CD4-positive, alpha-beta T cell treated with Interleukin-6 at 100 ng/mL for 8 hours (primary cell): ENCODE data around the gene BORCS8.

ENCODE experiments used
- DNase-seq: peaks from one replicate; pipeline ENCODE4 v3.0.0-alpha.2; 2020; ENCODE audit warnings: mixed read lengths, low spot score

Gene BORCS8

DNA sequence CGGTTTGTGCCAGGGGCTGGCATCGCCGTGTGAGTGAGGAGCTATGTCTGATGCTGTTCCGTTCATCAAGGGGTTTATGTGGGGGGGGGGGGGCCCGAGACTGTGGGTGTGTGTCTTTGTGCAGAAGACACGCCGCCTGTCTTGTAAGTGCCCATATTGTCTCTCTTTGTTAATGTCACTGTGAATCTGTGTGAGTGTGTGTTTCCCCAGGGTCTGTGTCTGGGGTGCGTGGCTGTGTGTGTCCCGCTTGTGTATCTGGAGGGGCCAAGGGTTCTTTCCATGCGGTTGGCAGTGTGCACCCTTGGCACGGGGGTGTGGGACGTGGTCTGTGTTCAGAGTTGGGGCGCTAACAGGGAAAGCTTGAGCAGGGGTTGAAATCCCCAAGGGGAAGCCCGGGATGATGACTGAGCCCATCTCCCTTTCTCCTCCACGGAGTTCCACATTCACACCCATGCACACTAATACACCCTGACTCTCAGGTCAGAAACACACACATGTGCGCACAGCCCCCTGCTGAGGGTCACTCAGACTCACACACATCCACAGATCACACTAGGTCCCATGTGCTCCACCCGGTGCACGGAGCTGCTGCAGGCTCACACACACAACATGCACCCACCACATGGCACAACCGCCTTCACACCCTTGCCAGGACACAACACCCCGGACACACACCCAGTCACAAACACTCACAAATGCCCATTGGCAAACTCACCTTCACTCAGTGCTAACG is 21.6 kb upstream of the BORCS8 start:
- no peak for DNase-seq

DNA sequence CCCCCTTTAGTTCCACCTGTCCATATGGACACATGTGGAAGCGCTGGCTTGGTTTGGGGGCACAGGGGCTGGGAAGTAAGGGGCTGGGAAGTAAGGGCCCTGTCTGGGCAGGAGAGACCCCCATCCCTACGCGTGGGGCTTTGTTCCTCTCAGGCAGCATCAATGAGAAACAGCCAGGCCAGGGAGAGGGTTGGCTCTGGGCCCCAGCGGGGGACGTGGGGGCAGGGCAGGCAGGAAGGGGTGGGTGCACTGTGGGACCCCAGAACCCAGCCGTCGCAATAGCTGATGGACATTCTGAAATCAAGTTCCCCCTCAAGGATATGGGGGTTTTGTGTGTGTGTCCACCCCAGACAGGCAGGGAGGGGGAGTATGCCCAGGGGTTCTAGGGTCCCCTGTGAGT is 21.0 kb upstream of the BORCS8 start:
- DNase-seq = no peak

DNA sequence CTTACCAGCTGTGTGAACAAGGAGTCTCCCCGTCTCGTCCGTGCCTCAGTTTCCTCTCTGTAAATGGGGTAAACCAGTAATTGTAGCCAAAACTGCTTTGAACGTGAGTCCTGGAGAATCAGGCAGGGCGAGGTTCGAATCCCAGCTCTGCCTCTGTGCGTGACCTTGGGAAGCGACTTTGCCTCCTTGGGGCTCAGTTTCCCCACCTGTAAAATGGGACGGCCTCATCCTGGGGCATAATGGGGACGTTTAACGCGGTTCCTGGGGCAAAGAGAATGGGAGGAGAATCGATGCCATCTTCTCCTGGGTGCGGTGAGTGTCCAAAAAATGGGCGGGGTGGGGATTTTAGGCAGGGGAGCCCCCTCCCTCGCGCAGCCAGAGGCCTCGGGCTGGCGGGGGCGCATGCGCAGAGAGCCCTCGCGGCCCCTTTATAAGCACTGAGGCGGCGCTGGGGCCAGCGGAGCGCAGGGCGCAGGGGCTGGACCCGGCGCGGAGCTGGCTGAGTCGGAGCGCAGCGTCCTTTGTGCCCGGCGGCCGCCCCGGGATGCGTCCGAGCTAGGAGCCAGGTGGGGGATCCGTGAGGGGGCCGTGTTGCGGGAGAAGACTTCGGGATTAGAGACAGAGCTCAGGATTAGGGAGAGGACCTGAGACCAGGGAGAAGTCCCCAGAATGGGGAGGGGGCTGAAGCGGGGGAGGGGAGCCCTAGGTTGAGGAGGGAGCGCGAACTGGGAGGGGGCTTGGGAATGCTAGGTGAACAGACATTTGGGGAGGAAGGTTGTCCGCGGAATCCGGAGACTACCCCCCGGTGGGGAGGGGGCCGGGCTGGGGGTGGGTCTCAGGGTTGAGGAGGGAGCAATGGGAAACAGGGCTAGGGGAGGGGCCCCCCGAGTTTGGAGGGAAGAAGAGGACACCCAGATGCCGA is 19.8 kb upstream of the BORCS8 start, which contains the start of gene NCAN:
Gene NCAN, plus strand, starts transcription at position 460 of the 922 bp plus-strand sequence. CDS start 4,996 bp downstream, outside the sequence.
- DNase-seq = no peak

DNA sequence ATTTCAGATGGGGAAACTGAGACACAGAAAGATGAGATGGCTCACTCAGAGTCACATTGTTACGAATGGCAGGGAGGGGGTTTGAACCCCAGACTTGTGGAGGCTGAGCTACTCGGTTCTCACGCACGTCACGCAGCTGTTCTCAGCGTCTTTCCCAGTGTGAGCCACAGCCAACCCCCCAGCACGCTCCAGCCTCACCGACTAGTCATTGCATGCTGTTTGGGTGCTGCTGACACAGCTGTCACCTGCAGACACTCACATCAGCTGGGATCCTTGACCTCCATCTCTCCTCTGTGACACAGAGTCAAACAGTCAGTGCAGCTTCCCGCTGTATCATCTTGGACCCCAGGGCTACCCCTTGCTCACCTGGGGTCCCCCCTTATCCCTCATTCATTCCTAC is 17.4 kb upstream of the BORCS8 start:
- no peak for DNase-seq

DNA sequence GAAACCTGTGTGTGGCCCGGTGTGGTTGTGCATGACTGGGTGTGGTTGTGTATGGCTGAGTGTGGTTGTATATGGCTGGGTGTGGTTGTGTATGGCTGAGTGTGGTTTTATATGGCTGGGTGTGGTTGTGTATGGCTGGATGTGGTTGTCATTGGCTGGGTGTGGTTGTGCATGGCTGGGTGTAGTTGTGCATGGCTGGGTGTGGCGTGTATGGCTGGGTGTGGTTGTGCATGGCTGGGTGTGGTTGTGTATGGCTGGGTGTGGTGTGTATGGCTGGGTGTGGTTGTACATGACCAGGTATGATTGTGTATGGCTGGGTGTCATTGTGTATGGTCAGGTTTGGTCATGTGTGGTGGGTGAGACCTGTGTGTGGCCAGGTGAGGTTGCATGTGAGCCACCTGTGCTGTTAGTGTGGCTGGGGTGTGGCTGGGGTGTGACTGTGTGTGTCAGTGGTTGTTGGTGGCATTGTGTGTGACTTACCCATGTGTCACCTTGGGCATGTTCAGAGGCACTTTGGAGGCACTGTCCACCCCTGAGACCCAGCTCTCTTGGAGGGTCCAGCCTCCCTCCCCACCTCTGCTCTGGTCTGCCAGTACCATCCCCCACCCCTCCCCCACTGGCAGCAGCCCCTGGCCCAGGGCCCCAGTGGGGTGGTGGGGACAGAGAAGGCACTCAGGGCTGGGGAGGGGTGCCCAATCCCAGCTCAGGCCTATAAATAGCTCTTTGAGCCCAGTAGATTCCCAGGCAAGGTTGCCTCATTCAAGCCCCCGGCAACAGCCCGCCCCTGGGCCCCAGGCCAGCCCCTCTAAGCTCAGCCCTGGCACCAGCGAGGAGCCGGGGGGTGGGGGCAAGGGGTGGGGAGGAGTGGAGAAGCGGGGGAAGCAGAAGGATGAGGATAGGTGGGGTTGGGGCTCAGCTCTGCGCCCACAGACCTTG is 16.0 kb upstream of the BORCS8 start:
- no peak for DNase-seq

DNA sequence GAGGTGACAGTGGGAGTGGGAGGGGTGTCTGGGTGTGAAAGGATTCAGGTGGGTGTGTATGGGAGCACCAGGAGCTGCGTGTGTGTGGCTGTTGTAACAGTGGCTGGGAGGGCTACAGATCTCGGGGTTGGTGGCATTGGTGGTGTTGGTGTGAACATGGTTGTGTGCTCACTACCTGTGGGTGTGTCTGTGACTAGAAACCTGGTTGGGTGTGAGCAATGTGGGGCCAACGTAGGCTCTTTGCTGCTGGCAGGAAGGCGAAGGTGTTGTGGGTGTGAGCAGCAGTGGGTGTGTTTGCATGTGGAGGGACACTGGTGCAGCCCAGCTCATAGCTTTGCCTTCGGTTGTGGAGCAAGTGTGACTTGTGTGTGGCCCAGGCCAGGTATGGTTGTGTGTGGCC is 15.0 kb upstream of the BORCS8 start:
- DNase-seq = no peak

DNA sequence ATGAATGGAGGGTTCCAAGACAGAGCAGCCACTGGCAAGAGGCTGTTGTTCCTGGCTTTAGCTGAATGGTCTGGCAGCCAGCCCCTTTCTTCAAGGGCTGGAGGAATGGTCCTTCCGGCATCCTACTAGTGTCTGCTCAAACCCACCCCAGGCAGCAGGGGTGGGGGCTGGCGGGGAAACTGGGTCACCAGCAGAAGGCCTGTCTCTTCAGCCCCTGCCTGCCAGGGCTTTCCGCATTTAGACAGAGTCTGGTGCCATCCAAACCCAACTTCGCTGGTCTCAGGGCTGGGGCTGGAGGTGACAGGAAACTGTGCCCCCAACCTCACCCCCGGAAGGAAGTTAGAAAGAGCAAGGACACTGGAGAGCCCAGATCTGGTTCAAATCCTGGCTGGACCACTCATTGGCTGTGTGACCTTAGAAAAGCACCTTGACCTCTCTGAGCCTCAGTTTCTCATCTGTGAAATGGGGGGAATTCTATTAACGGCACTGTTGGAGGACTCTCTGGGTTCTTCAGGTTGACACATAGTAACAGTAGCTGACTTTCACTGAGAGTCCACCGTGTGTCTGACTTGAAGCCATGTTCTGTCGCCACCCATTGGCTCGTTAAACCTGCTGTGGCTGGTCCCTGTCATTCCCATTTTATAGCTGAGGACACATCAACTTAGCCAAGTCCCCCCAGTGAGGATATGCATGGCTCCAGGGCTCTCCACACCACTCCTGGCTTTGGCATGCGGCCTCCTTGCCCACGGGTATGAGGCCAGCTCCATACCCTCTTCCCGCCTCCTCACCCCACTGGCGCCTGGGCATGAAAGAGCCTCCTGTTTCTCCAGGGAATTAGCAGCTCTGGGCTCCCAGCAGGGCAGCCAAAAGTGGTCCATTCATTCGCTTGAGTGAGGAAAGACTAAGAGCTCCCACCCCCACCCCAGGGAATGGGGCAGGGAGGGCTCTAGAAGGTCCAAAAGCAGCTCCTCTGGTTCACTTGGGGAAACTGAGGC is 13.8 kb upstream of the BORCS8 start:
- DNase-seq = no peak

DNA sequence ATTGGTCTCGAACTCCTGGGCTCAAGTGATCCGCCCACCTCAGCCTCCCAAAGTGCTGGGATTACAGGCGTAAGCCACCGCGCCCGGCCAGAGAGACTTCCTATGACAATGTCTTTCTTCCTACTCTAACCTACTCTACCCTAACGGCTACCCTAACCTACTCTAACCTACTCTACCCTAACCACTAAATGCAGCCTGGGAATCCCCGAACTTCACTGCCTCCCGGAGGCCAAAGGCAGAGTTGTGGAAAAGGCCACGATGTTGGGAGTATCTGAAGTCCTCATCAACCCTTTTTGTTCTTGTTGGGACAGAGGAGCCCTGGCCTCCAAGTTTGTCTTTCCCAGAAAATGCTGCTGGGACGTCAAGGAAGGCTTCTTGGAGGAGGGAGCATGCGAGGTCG is 12.2 kb upstream of the BORCS8 start:
- DNase-seq = no peak

DNA sequence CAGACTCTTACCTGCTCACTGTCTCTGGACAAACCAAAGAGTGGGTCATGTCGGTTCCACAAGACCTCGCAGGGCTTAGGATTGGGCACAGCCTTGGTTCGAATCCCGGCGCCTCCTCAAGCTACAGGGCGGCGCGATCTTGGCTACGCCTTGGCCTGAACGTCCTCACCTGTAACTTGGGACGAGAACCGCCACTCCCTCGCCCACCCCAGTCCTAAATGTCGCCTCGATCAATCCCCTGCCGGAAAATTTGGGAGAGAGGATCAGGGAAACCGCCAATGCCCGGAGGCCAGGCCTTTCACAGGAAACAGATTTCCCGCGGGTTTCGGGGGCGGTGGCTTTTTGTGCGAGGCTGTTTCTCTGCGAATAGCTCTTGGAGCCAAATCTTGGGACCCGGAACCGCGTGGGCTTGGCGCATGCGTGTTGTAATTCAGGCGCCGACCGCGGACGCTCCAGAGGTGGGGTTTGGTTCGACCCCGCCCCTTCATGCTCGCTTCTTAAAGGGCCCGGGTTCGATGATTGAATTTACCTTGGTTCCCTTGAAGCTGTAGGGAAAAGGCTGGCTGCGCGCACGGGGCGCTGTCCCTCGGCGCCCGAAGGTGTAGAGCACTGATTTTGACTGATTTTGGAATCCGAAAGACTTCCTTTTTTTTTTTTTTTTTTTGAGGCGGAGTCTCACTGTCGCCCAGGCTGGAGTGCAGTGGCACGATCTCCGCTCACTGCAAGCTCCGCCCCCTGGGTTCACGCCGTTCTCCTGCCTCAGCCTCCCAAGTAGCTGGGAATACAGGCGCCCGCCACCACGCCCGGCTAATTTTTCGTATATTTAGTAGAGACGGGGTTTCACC is 11.3 kb upstream of the BORCS8 start, which contains the start of gene NR2C2AP:
Gene NR2C2AP, minus strand, starts transcription at position 403 of the 845 bp plus-strand sequence. Its CDS starts 354 bp downstream, at position 49.
- peak; percentile 92 for DNase-seq

DNA sequence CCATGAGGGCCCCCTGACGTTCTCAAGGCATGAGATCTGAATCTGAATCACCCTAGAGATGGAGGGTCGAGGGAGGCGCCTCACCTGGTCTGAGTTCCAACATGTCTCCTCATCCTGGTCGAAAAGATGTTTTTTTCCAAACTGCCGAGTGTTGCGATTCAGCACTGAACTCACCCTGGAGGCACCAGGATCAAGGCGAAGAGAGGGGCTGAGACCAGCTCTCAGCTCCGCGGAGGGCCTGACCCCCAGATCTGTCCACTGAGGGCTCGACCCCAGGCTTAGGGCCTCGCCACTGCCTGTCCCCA is 10.7 kb upstream of the BORCS8 start:
- DNase-seq = no peak

DNA sequence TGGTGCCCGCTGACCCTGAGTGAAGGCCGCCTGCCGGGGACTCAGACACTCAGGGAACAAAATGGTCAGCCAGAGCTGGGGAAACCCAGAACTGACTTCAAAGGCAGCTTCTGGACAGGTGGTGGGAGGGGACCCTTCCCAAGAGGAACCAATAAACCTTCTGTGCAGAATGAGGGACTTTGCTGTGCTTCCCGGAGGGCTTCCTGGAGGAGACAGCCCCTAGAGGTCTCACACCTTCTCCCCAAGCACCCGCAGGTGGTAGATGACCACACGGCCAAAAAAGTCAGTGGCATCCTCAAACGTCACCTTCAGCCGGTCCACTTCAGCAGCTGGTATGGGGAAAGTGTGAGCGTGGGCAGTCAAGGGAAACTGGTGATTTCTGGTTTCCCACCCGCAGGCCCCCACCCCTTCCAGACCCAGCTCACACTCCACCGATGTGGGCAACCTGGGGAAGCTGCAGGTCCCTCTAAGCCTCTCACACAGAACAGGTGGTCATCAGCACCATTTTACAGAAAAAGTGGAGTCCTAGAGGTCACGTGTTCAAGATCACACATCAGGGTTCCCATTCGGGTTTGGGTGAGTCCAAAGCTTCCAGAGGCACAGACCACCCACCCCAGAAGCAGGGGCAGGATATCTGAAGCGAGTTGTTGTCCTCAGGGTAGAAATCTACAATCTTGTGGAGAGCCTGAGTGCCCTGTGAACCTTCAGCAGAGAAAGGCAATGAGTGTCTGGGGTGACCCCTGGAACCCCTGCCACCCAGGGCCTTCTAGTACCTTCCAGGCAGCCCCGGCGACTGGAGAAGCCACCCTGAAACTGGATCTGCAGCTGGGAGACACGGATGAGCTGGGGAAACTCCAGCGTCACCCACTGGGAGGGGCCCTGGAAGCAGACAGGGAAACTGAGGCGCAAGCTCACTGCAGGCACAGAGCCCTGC is 10.0 kb upstream of the BORCS8 start:
- no peak for DNase-seq

DNA sequence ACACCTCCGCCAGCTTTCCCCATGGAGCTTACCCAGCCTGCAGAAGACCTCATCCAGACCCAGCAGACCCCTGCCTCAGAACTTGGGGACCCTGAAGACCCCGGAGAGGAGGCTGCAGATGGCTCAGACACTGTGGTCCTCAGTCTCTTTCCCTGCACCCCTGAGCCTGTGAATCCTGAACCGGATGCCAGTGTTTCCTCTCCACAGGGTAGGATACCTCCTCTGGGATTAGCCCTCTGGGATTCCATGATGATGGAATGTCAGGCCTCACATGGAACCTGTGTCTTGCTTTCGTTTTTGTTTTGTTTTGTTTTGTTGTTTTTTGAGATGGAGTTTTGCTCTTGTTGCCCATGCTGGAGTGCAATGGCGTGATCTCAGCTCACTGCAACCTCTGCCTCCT is 2.0 kb upstream of the BORCS8 start:
- no peak for DNase-seq

DNA sequence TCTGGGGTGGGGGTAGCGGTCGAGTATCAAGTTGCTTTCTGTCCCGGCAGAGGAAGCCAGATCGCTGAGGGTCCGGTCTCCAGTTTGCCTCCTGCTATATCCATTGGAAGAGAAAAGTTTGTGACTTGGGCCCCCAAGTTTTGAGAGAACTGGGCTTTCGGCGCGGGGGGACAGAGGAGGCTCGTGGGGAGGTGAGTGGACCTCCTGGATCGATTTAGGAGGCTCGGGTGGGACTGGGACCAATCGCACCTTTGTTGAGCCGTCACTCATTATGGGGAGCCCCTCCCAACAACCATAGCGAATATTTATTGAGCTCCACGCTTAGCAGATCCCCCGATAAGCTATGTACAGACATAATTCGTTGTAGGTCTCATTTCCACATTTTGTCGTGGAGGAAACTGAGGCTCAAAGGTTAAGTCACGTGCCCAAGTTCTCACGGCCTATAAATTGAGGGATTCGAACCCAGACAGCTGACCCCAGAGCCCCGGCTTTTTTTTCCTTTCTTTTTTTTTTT is 1.0 kb upstream of the BORCS8 start:
- DNase-seq = no peak

DNA sequence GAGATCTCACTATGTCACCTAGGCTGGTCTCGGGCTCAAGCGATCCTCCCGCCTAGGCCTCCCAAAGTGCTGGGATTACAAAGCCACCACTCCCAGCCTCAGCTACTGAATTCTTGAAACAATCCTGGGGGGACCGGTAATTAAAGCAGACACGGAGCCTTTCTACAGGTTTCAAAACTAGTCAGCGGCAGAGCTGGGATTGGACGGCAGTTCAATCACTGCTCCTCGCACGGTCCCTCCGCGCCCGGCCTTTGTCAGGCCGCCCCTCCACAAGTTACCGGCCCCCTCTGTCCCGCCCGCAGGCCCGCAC is 229 bp downstream of the BORCS8 start:
- no peak for DNase-seq

DNA sequence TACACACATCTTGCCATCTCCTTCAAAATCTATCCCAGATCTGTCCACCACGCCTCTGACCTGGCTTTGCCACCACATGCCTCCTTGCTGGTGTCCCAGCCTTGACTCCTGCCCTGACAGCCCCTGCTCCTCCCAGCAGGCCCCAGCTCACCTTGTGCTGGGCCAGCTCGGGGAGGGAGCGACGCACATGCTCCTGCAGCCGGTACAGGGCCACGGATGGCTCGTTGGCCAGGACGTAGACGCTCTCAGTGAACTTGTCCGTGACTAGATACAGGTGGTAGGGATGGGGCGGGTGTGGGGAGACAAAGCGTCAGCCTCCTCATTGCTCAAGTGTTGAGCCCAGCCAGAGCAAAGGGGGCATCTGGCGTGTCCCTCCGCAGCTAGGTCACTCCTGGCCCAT is 5.2 kb downstream of the BORCS8 start:
- no peak for DNase-seq

DNA sequence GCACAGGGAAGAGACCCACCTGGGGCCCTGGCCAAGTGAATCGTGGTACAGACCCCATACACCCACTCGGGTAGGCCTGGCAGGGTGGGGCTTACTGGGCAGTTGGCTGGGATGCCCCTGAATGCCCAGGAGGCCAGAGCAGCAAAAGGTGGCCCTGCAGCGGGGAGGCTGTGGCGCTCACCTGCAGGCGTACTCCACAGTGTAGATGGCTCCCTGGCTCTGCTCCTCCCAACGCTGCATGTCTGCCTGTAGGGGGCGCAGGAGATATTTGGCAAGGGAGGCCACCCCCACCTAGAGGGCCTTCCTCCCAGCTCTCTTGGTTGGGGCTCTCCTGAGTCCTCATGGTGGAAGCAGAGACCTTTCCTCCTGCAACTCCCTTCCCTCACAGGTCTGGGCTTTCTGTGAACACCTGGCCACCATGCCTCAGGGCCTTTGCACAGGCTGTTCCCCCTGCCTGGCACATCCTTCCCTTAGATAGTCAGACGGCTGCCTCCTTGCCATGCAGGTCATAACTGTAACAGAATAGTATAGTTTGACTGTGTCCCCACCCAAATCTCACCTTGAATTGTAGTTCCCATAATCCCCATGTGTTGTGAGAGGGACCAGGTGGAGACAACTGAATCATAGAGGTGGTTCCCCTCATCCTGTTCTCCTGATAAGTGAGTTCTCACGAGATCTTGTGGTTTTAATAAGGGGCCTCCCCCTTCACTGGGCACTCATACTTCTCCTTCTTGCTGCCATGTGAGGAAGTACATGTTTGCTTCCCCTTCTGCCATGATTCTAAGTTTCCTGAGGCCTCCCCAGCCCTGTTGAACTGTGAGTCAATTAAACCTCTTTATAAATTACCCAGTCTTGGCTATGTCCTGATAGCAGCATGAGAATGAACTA is 5.9 kb downstream of the BORCS8 start:
- DNase-seq = peak; percentile 62

DNA sequence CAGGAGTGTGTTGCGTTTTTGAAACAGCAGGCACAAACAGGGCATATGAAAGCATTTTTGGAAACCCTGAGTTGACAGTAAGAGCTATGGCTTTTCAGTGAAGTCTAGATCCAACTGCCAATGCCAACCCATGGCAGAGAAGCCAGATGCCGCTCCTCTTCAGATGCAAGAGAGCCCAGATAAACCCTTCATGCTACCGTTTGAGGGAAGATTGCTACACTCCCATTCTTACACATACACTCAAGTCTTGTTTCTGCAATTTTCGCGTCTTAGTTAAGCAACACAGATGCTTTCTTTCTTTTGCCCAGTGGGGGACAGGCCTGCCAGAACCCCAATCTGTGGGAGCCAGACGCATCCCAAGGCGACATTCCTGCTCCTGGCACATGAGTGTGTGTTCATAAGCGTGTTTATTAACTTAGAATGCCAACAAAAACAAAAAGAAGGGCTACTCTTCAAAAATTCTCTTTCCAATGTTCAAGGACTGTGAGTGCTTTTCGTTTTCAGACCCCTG is 10.4 kb downstream of the BORCS8 start:
- DNase-seq = no peak
